GM18507 (cell line): Measurements from ENCODE around the gene ZNF778.

Experiments
- DNase-seq: peaks from one replicate; pipeline ENCODE4 v3.0.0; 2011; ENCODE audit warnings: low read depth; ENCODE audit not compliant: insufficient read length; ENCODE audit errors: extremely low spot score
- FAIRE-seq: peaks from 2 replicates; lab custom pipeline; 2011; peaks lifted over from hg19 to GRCh38; lab: Jason Lieb, UNC

The ZNF778 gene

GRCh38 chr16:89217388-89218191, at the start of gene ZNF778:
ZNF778 (plus strand) TSS chr16:89217703; CDS start chr16:89221128, 3,425 bp downstream.
- FAIRE-seq (peak; percentile 82), DNase-seq (peak; percentile 93)

- DNase-seq (no peak), FAIRE-seq (no peak)
These were observed 48.9 kb upstream of the ZNF778 start for GRCh38 chr16:89168381-89169189.

- DNase-seq (no peak), FAIRE-seq (no peak)
These were observed 47.7 kb upstream of the ZNF778 start for GRCh38 chr16:89169778-89170177.

- no peak for FAIRE-seq
These were observed 46.9 kb upstream of the ZNF778 start for GRCh38 chr16:89170346-89171215.

GRCh38 chr16:89171216-89172170, 46.0 kb upstream of the ZNF778 start, which contains the start of gene CDH15:
CDH15 (plus strand) TSS chr16:89171748; CDS start chr16:89171832, 84 bp downstream.
- DNase-seq (peak; percentile 94), FAIRE-seq (peak; percentile 96)

More at GRCh38 chr16:89170346-89171215, 46.9 kb upstream of the ZNF778 start:
- no peak for DNase-seq

- FAIRE-seq (no peak), DNase-seq (no peak)
These were observed 45.4 kb upstream of the ZNF778 start for GRCh38 chr16:89172171-89172527.

- no peak for DNase-seq
- no peak for FAIRE-seq
These were observed 44.9 kb upstream of the ZNF778 start for GRCh38 chr16:89172528-89173173.

GRCh38 chr16:89173174-89173921, 44.2 kb upstream of the ZNF778 start:
- FAIRE-seq: no peak
- DNase-seq: no peak

- DNase-seq (no peak), FAIRE-seq (no peak)
These were observed 43.3 kb upstream of the ZNF778 start for GRCh38 chr16:89174055-89174827.

- FAIRE-seq (no peak), DNase-seq (no peak)
These were observed 42.6 kb upstream of the ZNF778 start for GRCh38 chr16:89174877-89175276.

GRCh38 chr16:89175280-89176146, 42.0 kb upstream of the ZNF778 start:
- FAIRE-seq (no peak), DNase-seq (no peak)

- FAIRE-seq (no peak), DNase-seq (no peak)
These were observed 41.3 kb upstream of the ZNF778 start for GRCh38 chr16:89176147-89176690.

- FAIRE-seq: no peak
- DNase-seq: no peak
These were observed 40.8 kb upstream of the ZNF778 start for GRCh38 chr16:89176717-89177116.

- DNase-seq (no peak), FAIRE-seq (no peak)
These were observed 40.0 kb upstream of the ZNF778 start for GRCh38 chr16:89177501-89177900.

GRCh38 chr16:89178453-89179147, 38.9 kb upstream of the ZNF778 start:
- FAIRE-seq: no peak
- DNase-seq: no peak
